Natural killer cell (primary cell): ENCODE data around the gene FBXO5. TPM values are rescaled to one million over a fixed set of nuclear protein-coding genes. Genes with fewer than 3 reads are reported as not detected.

ENCODE experiments used
- ATAC-seq, 3 donors: fragments of 150-1000 bp in 2 of 3; fragments of 200-7000 bp in 1 of 3; cut with Tn5 transposase; 1 replicate in 1 of 3; 2 replicates in 2 of 3; pipeline ENCODE4 v1.10.0; 2021; ENCODE audit warnings: mild to moderate bottlenecking in 2 of 3, moderate library complexity in 2 of 3
- DNase-seq, 2 donors: peaks; one replicate each; pipeline versions ENCODE4 v3.0.0 to v3.0.0-alpha.2; 2013 to 2021; ENCODE audit warnings: mixed read lengths in 1 of 2
- H3K27ac ChIP-seq: one replicate; pipeline ENCODE4 v1.5.1; 2013; ENCODE audit warnings: mild to moderate bottlenecking, low read length
- H3K27me3 ChIP-seq: one replicate; pipeline ENCODE4 v1.6.1; 2013; ENCODE audit warnings: low read length; ENCODE audit not compliant: control insufficient read depth, insufficient read depth
- H3K36me3 ChIP-seq: one replicate; pipeline ENCODE4 v1.6.1; 2013; ENCODE audit warnings: low read length; ENCODE audit not compliant: control insufficient read depth, insufficient read depth
- H3K4me1 ChIP-seq: one replicate; pipeline ENCODE4 v1.6.1; 2013; ENCODE audit warnings: low read length; ENCODE audit not compliant: control insufficient read depth, insufficient read depth
- H3K4me3 ChIP-seq: one replicate; pipeline ENCODE4 v1.5.1; 2013; ENCODE audit warnings: low read length
- H3K9me3 ChIP-seq: one replicate; pipeline ENCODE4 v1.6.1; 2013; ENCODE audit warnings: low read length; ENCODE audit not compliant: control insufficient read depth, insufficient read depth
- H3K27ac Mint-ChIP-seq, 2 donors: one replicate each; pipeline ENCODE4 v1.8.0; 2022; ENCODE audit warnings: mild to moderate bottlenecking in 2 of 2, mixed read lengths in 2 of 2, moderate library complexity in 1 of 2
- H3K27me3 Mint-ChIP-seq, 2 donors: one replicate each; pipeline ENCODE4 v1.8.0; 2022; ENCODE audit warnings: low read depth in 2 of 2, mixed read lengths in 2 of 2
- H3K36me3 Mint-ChIP-seq: one replicate; pipeline ENCODE4 v1.8.0; 2022; ENCODE audit warnings: mixed read lengths
- H3K4me1 Mint-ChIP-seq, 2 donors: one replicate each; pipeline ENCODE4 v1.8.0; 2022; ENCODE audit warnings: mixed read lengths in 2 of 2
- H3K4me3 Mint-ChIP-seq: one replicate; pipeline ENCODE4 v1.8.0; 2022; ENCODE audit warnings: mild to moderate bottlenecking, moderate library complexity, mixed read lengths
- H3K9me3 Mint-ChIP-seq, 2 donors: one replicate each; pipeline ENCODE4 v1.8.0; 2022; ENCODE audit warnings: mixed read lengths in 2 of 2
- CTCF ChIP-seq: fragments of 200-600 bp; IDR thresholded peaks from one replicate; pipeline ENCODE4 v1.8.0; 2022; ENCODE audit warnings: antibody characterized with exemption
- WGBS: methylation state at CpG from one replicate; pipeline ENCODE4 v1.1.7; 2013; ENCODE audit warnings: missing lambda C conversion rate; ENCODE audit not compliant: insufficient coverage; 5-methylcytosine and 5-hydroxymethylcytosine counted together
- intact Hi-C: fragments of 100-400 bp; cut with micrococcal nuclease; formaldehyde crosslinking; loops from one replicate; pipeline ENCODE4 v1.14.2; 2022
- total RNA-seq, 4 donors: library from RNA; stranded (reverse); fragments of 120-200 nt in 1 of 4; gene quantifications; one replicate each; pipeline versions ENCODE4 v1.2.3 to v1.2.4, GENCODE V29; 2013 to 2022

The FBXO5 gene
- total RNA-seq, 3 donors from 2014 or later (not counting 1 experiment from before 2014, with no cell fraction given): 5.9 to 11.2 (median 9.6) TPM

- no peak for DNase-seq
- Histone ChIP-seq H3K27me3 (peaks cover 4% of the 10 kb centered on the region), H3K9me3 (no peaks in the 10 kb centered on the region), H3K27ac (no peak overlapping the region), H3K4me1 (no peaks in the 10 kb centered on the region), H3K4me3 (no peak overlapping the region), H3K36me3 (no peaks in the 10 kb centered on the region)
- peaks cover 14 to 67% of the 10 kb centered on the region in 2 donors for H3K27me3 Mint-ChIP-seq
- H3K4me3 Mint-ChIP-seq: no peak overlapping the region
- no peak for ATAC-seq
- H3K27ac Mint-ChIP-seq: no peak overlapping the region
- no peaks in the 10 kb centered on the region for H3K36me3 Mint-ChIP-seq
- WGBS: 100% methylated on average over 1 of the region's 2 CpGs
- H3K9me3 Mint-ChIP-seq: no peaks in the 10 kb centered on the region
- intact Hi-C loops: no loop called here
- TF ChIP-seq CTCF: no peak
- peaks cover 6 to 8% of the 10 kb centered on the region in 2 donors for H3K4me1 Mint-ChIP-seq
Observed at GRCh38 chr6:152943260-152943897, 39.5 kb downstream of the FBXO5 start.

GRCh38 chr6:152942319-152942869 lies 40.4 kb downstream of the FBXO5 start:
- Histone ChIP-seq H3K36me3 (no peaks in the 10 kb centered on the region), H3K4me3 (no peak overlapping the region), H3K27ac (no peak overlapping the region), H3K27me3 (peaks cover 4% of the 10 kb centered on the region), H3K9me3 (no peaks in the 10 kb centered on the region), H3K4me1 (no peaks in the 10 kb centered on the region)
- no peak overlapping the region for H3K4me3 Mint-ChIP-seq
- intact Hi-C loops: no loop called here
- H3K27ac Mint-ChIP-seq: no peak overlapping the region
- no peaks in the 10 kb centered on the region for H3K9me3 Mint-ChIP-seq
- TF ChIP-seq CTCF: no peak
- ATAC-seq (no peak), DNase-seq (no peak)
- peaks cover 10 to 65% of the 10 kb centered on the region in 2 donors for H3K27me3 Mint-ChIP-seq
- H3K4me1 Mint-ChIP-seq: no peaks in the 10 kb centered on the region
- 73% methylated on average over 1 of the region's 1 CpG for WGBS
- no peaks in the 10 kb centered on the region for H3K36me3 Mint-ChIP-seq

- H3K4me1 ChIP-seq: no peaks in the 10 kb centered on the region
Observed at GRCh38 chr6:152941746-152942145, 41.1 kb downstream of the FBXO5 start.

More at GRCh38 chr6:152941746-152942145, 41.1 kb downstream of the FBXO5 start:
- Mint-ChIP-seq H3K27me3 (peaks cover 12 to 60% of the 10 kb centered on the region in 2 donors), H3K9me3 (no peaks in the 10 kb centered on the region), H3K27ac (no peak overlapping the region), H3K4me1 (no peaks in the 10 kb centered on the region), H3K36me3 (no peaks in the 10 kb centered on the region), H3K4me3 (no peak overlapping the region)
- no peak overlapping the region for H3K27ac ChIP-seq
- H3K4me3 ChIP-seq: no peak overlapping the region
- intact Hi-C loops: no loop called here
- TF ChIP-seq CTCF: no peak
- no peaks in the 10 kb centered on the region for H3K9me3 ChIP-seq
- no peak for ATAC-seq
- no peak for DNase-seq
- peaks cover 6% of the 10 kb centered on the region for H3K27me3 ChIP-seq
- no peaks in the 10 kb centered on the region for H3K36me3 ChIP-seq
